ENCODE data around the gene CNN3. TPM values are rescaled to one million over a fixed set of nuclear protein-coding genes. Genes with fewer than 3 reads are reported as not detected.

CNN3 gene
- total and polyA plus RNA-seq, 8 donors: 239 to 326 (median 277) TPM

- Histone ChIP-seq H3K36me3 (no peaks in the 10 kb centered on the region), H3K4me3 (no peak overlapping the region), H3K27ac (peak overlapping the region in 1 of 2 donors; percentile 92), H3K27me3 (no peaks in the 10 kb centered on the region), H3K9me3 (no peaks in the 10 kb centered on the region), H3K4me1 (peaks cover 24 to 32% of the 10 kb centered on the region in 2 donors)
- DNase-seq (no peak), ATAC-seq (no peak)
- intact Hi-C loops (cut with DNase I): no loop called here
- no peak for TF ChIP-seq CTCF (IDR thresholded peaks at IDR 0.05)
Observed at GRCh38 chr1:94866164-94866807, 60.6 kb downstream of the CNN3 start.

- no peak for TF ChIP-seq CTCF (IDR thresholded peaks at IDR 0.05)
- intact Hi-C loops (cut with DNase I): no loop called here
Observed at GRCh38 chr1:94865360-94865759, 61.5 kb downstream of the CNN3 start.

DNA sequence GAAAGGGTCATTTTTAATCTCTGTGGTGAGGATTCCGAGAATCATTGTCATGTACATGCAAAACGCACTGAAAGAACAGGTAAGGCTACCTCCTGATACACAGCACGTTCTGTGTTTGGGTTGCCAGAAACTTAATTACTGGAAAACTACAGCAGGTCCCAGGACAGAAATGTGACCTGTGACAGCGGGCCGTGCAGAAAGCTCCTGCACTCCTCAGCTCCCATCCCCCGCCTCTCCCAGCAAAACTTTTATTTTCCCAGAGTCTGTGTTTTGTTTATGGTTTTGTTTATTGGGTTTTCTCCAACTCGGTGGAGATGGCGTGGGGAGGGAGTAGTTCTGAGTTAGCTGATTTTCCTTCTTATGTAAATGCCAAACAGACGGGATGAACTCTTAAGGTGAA is 62.1 kb downstream of the CNN3 start:
- DNase-seq (peak in 1 of 4 donors; percentile 38), ATAC-seq (peak; percentile 19)
- Histone ChIP-seq H3K27ac (peak overlapping the region; percentile 75 to 92), H3K4me3 (no peak overlapping the region), H3K9me3 (no peaks in the 10 kb centered on the region), H3K27me3 (no peaks in the 10 kb centered on the region), H3K36me3 (no peaks in the 10 kb centered on the region), H3K4me1 (peaks cover 24 to 32% of the 10 kb centered on the region in 2 donors)
- intact Hi-C loops (cut with DNase I): no loop called here
- TF ChIP-seq CTCF (IDR thresholded peaks at IDR 0.05): no peak

More at GRCh38 chr1:94865360-94865759, 61.5 kb downstream of the CNN3 start:
- ATAC-seq: no peak
- Histone ChIP-seq H3K9me3 (no peaks in the 10 kb centered on the region), H3K27me3 (no peaks in the 10 kb centered on the region), H3K4me1 (peaks cover 24 to 32% of the 10 kb centered on the region in 2 donors), H3K4me3 (no peak overlapping the region), H3K27ac (peak overlapping the region; percentile 75 to 92), H3K36me3 (no peaks in the 10 kb centered on the region)
- peak in 1 of 4 donors; percentile 23 for DNase-seq

GRCh38 chr1:94863919-94864318 is 63.0 kb downstream of the CNN3 start:
- ATAC-seq (peak; percentile 91), DNase-seq (peak in 3 of 4 donors; percentile 27 to 65 (median 53))
- peaks cover 24 to 32% of the 10 kb centered on the region in 2 donors for H3K4me1 ChIP-seq
- TF ChIP-seq CTCF (IDR thresholded peaks at IDR 0.05): no peak
- H3K36me3 ChIP-seq: no peaks in the 10 kb centered on the region
- intact Hi-C loops (cut with DNase I): no loop called here
- H3K9me3 ChIP-seq: no peaks in the 10 kb centered on the region
- H3K27me3 ChIP-seq: no peaks in the 10 kb centered on the region
- no peak overlapping the region for H3K4me3 ChIP-seq
- peak overlapping the region; percentile 75 to 92 for H3K27ac ChIP-seq

- H3K9me3 ChIP-seq: no peaks in the 10 kb centered on the region
- no peak for TF ChIP-seq CTCF (IDR thresholded peaks at IDR 0.05)
- no peaks in the 10 kb centered on the region for H3K27me3 ChIP-seq
- no peak overlapping the region for H3K4me3 ChIP-seq
- peak overlapping the region; percentile 75 to 92 for H3K27ac ChIP-seq
- peak in 1 of 4 donors; percentile 31 for DNase-seq
- intact Hi-C loops (cut with DNase I): no loop called here
- ATAC-seq: peak; percentile 71
- no peaks in the 10 kb centered on the region for H3K36me3 ChIP-seq
- peaks cover 24 to 32% of the 10 kb centered on the region in 2 donors for H3K4me1 ChIP-seq
Observed at GRCh38 chr1:94863297-94863911, 63.5 kb downstream of the CNN3 start.

All from left lung (tissue), 10 donors.